Pancreas (tissue), 10 donors: Measurements from ENCODE around the gene DHFR2. TPM values are rescaled to one million over a fixed set of nuclear protein-coding genes. Genes with fewer than 3 reads are reported as not detected.
A peak's percentile ranks its signal among the peaks of the same experiment; 100 is the strongest.
"Not testable (repeated sequence)": the region's sequence is repeated elsewhere in the genome, so short reads cannot be mapped to it uniquely, and the experiment has no call there.

ENCODE experiments used
- ATAC-seq, 4 donors: fragments of 200-7000 bp; cut with Tn5 transposase; one replicate each; pipeline versions ENCODE4 v1.8.0 to v1.9.1; 2020; ENCODE audit warnings: mild to moderate bottlenecking in 4 of 4, moderate library complexity in 4 of 4
- DNase-seq, 6 donors: peaks; one replicate each; pipeline ENCODE4 v3.0.0-alpha.2; 2020
- FAIRE-seq: peaks from 2 replicates; lab custom pipeline; 2012; peaks lifted over from hg19 to GRCh38; lab: Jason Lieb, UNC
- H3K27ac ChIP-seq, 4 donors: fragments of 200-600 bp; sonication (generic); 1 replicate in 3 of 4; 2 replicates in 1 of 4; pipeline versions ENCODE4 v1.5.0 to v1.8.0; 2020
- H3K27me3 ChIP-seq, 4 donors: fragments of 200-600 bp; one replicate each; pipeline ENCODE4 v1.8.0; 2021
- H3K36me3 ChIP-seq, 3 donors: fragments of 200-600 bp; sonication (generic) in 1 of 3; one replicate each; pipeline versions ENCODE4 v1.5.0 to v1.8.0; 2020 to 2021
- H3K4me1 ChIP-seq, 3 donors: fragments of 200-600 bp; one replicate each; pipeline ENCODE4 v1.8.0; 2021
- H3K4me3 ChIP-seq, 4 donors: fragments of 200-600 bp; sonication (generic) in 2 of 4; one replicate each; pipeline versions ENCODE4 v1.5.0 to v1.8.0; 2020 to 2021
- H3K9me3 ChIP-seq, 4 donors: fragments of 200-600 bp; one replicate each; pipeline ENCODE4 v1.8.0; 2021
- CTCF ChIP-seq, 4 donors: fragments of 200-600 bp; sonication (generic) in 3 of 4; IDR thresholded peaks; one replicate each; pipeline versions ENCODE4 v1.5.0 to v1.8.0; 2021; ENCODE audit warnings: antibody characterized with exemption in 4 of 4
- WGBS, 2 donors: extraction: QIAGEN DNeasy Blood & Tissue Kit; methylation state at CpG; one replicate each; pipeline ENCODE4 v1.1.7; 2013; 5-methylcytosine and 5-hydroxymethylcytosine counted together
- intact Hi-C, 3 donors: fragments of 100-400 bp; cut with DNase I; formaldehyde crosslinking; loops; one replicate each; pipeline versions ENCODE4 v1.11.1 to v1.14.2; 2022
- polyA plus RNA-seq, 2 donors: library from polyadenylated mRNA; stranded (reverse); fragments of 200-250 nt; gene quantifications; one replicate each; pipeline ENCODE4 v1.2.3, GENCODE V29; 2013
- total RNA-seq, 6 donors: library from RNA; stranded (reverse); fragmentation: NEBNext Ultra II Directional in 4 of 6; extraction: Animal tissue kit (Norgen Biotek cat#: 25700) in 4 of 6; gene quantifications; one replicate each; pipeline versions ENCODE4 v1.2.1 to v1.2.4, GENCODE V29; 2021 to 2023
- donor health status: healthy with polysubstance abuse.
- donor health status: DM: no; HTN: no; CAD: no; lungs with moderate emphysema.
- donor health status: DM: no; HTN: no; CAD: no.
- donor health status: control.
- donor health status: control.
- donor health status: Bipolar disorder and iron deficiency.
- donor health status: DM: yes; HTN: yes; CAD: no.
- donor health status: DM: no; HTN: no; CAD: no.
- donor health status: DM: no; HTN: no; CAD: no.
- donor health status: DM: yes; HTN: yes; CAD: no.

DHFR2 gene
- total and polyA plus RNA-seq, 8 donors, result 1.9 to 5.0 (median 3.7) TPM

- FAIRE-seq (no peak), ATAC-seq (no peak), DNase-seq (no peak)
- H3K36me3 ChIP-seq, result no peaks in the 10 kb centered on the region
- H3K4me1 ChIP-seq, result no peaks in the 10 kb centered on the region
- intact Hi-C loops, result no loop called here
- TF ChIP-seq CTCF (IDR thresholded peaks at IDR 0.05), result no peak
- 93 to 97% methylated on average over 2 of the region's 2 CpGs for WGBS, 2 donors
- no peaks in the 10 kb centered on the region for H3K9me3 ChIP-seq
- H3K27me3 ChIP-seq, result no peaks in the 10 kb centered on the region
- H3K4me3 ChIP-seq, result no peak overlapping the region
- no peak overlapping the region for H3K27ac ChIP-seq
Observed at GRCh38 chr3:94046533-94046932, 16.2 kb downstream of the DHFR2 start.

- ATAC-seq, H3K27ac ChIP-seq, H3K27me3 ChIP-seq, H3K9me3 ChIP-seq, H3K36me3 ChIP-seq, FAIRE-seq, H3K4me1 ChIP-seq, H3K4me3 ChIP-seq, intact Hi-C loops: not testable (repeated sequence)
- WGBS, 2 donors, result 97 to 98% methylated on average over 57 to 61 of the region's 61 CpGs
- DNase-seq, result peak in 1 of 6 donors; percentile 70
Observed at GRCh38 chr3:94044100-94044936, 18.4 kb downstream of the DHFR2 start.

- no peaks in the 10 kb centered on the region for H3K9me3 ChIP-seq
- H3K27ac ChIP-seq, result no peak overlapping the region
- FAIRE-seq (no peak), DNase-seq (no peak), ATAC-seq (no peak)
- 68 to 81% methylated on average over 1 of the region's 1 CpG for WGBS, 2 donors
- no peak overlapping the region for H3K4me3 ChIP-seq
- no peaks in the 10 kb centered on the region for H3K36me3 ChIP-seq
- no peaks in the 10 kb centered on the region for H3K27me3 ChIP-seq
- no peak for TF ChIP-seq CTCF (IDR thresholded peaks at IDR 0.05)
- H3K4me1 ChIP-seq, result no peaks in the 10 kb centered on the region
- intact Hi-C loops, result no loop called here
Observed at GRCh38 chr3:94043285-94043684, 19.4 kb downstream of the DHFR2 start.

GRCh38 chr3:94036909-94037507 is 25.7 kb downstream of the DHFR2 start:
- peak in 2 of 4 donors; percentile 16 to 26 for TF ChIP-seq CTCF (IDR thresholded peaks at IDR 0.05)
- H3K27ac ChIP-seq, result no peak overlapping the region
- H3K27me3 ChIP-seq, result no peaks in the 10 kb centered on the region
- intact Hi-C loops, result no loop called here
- FAIRE-seq (no peak), DNase-seq (no peak), ATAC-seq (peak in 2 of 4 donors; percentile 40 to 66)
- no peaks in the 10 kb centered on the region for H3K9me3 ChIP-seq
- 75 to 86% methylated on average over 3 of the region's 3 CpGs for WGBS, 2 donors
- H3K36me3 ChIP-seq, result no peaks in the 10 kb centered on the region
- H3K4me1 ChIP-seq, result no peaks in the 10 kb centered on the region
- no peak overlapping the region for H3K4me3 ChIP-seq

GRCh38 chr3:94028093-94028837 is 34.5 kb downstream of the DHFR2 start, which contains the start of gene STX19:
Gene STX19, minus strand, starts transcription at chr3:94028597. Its CDS starts 13,328 bp downstream, at chr3:94015269.
- WGBS, 2 donors, result 11 to 13% methylated on average over 8 of the region's 8 CpGs
- Histone ChIP-seq H3K9me3 (no peaks in the 10 kb centered on the region), H3K27me3 (no peaks in the 10 kb centered on the region), H3K36me3 (no peaks in the 10 kb centered on the region), H3K4me1 (peaks cover 0 to 21% (median 9%) of the 10 kb centered on the region in 3 donors), H3K27ac (peak within 1 kb of the TSS; percentile 3 to 74 (median 37)), H3K4me3 (peak within 1 kb of the TSS; percentile 6 to 47 (median 36))
- ATAC-seq, result peak; percentile 92 to 97 (median 95)
- no peak for TF ChIP-seq CTCF (IDR thresholded peaks at IDR 0.05)
- peak in 3 of 6 donors; percentile 30 to 61 (median 49) for DNase-seq
- peak; percentile 78 for FAIRE-seq
- intact Hi-C loops, result no loop called here
